ENCODE data around the gene SIRPA. TPM values are rescaled to one million over a fixed set of nuclear protein-coding genes. Genes with fewer than 3 reads are reported as not detected.
A peak's percentile ranks its signal among the peaks of the same experiment; 100 is the strongest.

SIRPA gene
- total and polyA plus RNA-seq, 10 of the 15 experiments (the other 5 are each of a cell fraction or from before 2014, with no cell fraction given), result 1.7 to 13.2 (median 5.0) TPM

GRCh38 chr20:1862663-1863053 is 32.5 kb upstream of the SIRPA start (continued):
- TF ChIP-seq ZNF622 (IDR thresholded peaks at IDR 0.05) (no peak), RB1 (IDR thresholded peaks at IDR 0.05; ENCODE audit: borderline replicate concordance) (no peak), MXI1 (IDR thresholded peaks at IDR 0.05; ENCODE audit: low read depth, low read length) (no peak)

GRCh38 chr20:1863296-1863695 is 31.9 kb upstream of the SIRPA start:
- ChIA-PET SMC1A (ENCODE audit: uncharacterized antibody, unreplicated experiment) (no interaction called here), POLR2A (interaction anchor here (1.3 kb wide), 1 partner anchor 10 kb away, joined by 3 read pairs; no protein-coding TSS in a partner anchor), RAD21 (ENCODE audit: unreplicated experiment) (no interaction called here), CTCF (no interaction called here)
- DNase-seq (ENCODE audit: low read depth, low spot score) (no peak), FAIRE-seq (no peak), ATAC-seq (peak; percentile 70)
- H3K27me3 ChIP-seq (replicated peaks in 1 of 2; ENCODE audit: control insufficient read depth in 2 of 2, insufficient read depth in 2 of 2, low read length in 1 of 2), result no peaks in the 10 kb centered on the region
- no peak overlapping the region for H3K27ac ChIP-seq (ENCODE audit: control insufficient read depth, insufficient read depth)
- H4K20me1 ChIP-seq (ENCODE audit: control insufficient read depth, insufficient read depth), result no peaks in the 10 kb centered on the region
- WGBS (ENCODE audit: insufficient coverage, insufficient replicate concordance, low lambda C conversion rate, missing lambda C conversion rate), result 0% methylated on average over 1 of the region's 1 CpG
- no peaks in the 10 kb centered on the region for H3K79me2 ChIP-seq (ENCODE audit: control insufficient read depth, insufficient read depth, low read length)
- H3K4me1 ChIP-seq (ENCODE audit: control insufficient read depth, insufficient read depth, low read length), result peaks cover 4% of the 10 kb centered on the region
- H3K4me3 ChIP-seq, result no peak overlapping the region
- H3K9me3 ChIP-seq (replicated peaks; ENCODE audit: control insufficient read depth, insufficient read depth, low read length), result no peaks in the 10 kb centered on the region
- no peaks in the 10 kb centered on the region for H3K36me3 ChIP-seq (ENCODE audit: control insufficient read depth in 2 of 2, insufficient read depth in 2 of 2, low read length in 1 of 2)
- BruUV-seq (replicated peaks), result no TSS peak
- H3K9ac ChIP-seq (ENCODE audit: control insufficient read depth, insufficient read depth, low read length), result no peak overlapping the region
- H2AFZ ChIP-seq (ENCODE audit: control insufficient read depth, low read depth, low read length), result no peak overlapping the region
- intact Hi-C loops (cut with micrococcal nuclease; ENCODE audit: unreplicated experiment), result no loop called here
- in situ Hi-C loops (cut with MboI), result no loop called here
- peak in 1 of 2 experiments; percentile 59; a peak in 1 of 4 replicates for TF ChIP-seq BHLHE40 (IDR thresholded peaks at IDR 0.05; ENCODE audit: borderline replicate concordance in 1 of 2, low read depth in 2 of 2, low read length in 1 of 2)
- TF ChIP-seq PAX5 (IDR thresholded peaks at IDR 0.05; ENCODE audit: borderline replicate concordance, low read depth, low read length), result no peak
- H3K4me2 ChIP-seq (ENCODE audit: control insufficient read depth, insufficient read depth), result no peak overlapping the region

- H3K9me3 ChIP-seq (replicated peaks; ENCODE audit: control insufficient read depth, insufficient read depth, low read length), result no peaks in the 10 kb centered on the region
- intact Hi-C loops (cut with micrococcal nuclease; ENCODE audit: unreplicated experiment) (no loop called here), in situ Hi-C loops (cut with MboI) (no loop called here)
- 56% methylated on average over 3 of the region's 3 CpGs for WGBS (ENCODE audit: insufficient coverage, insufficient replicate concordance, low lambda C conversion rate, missing lambda C conversion rate)
- no peaks in the 10 kb centered on the region for H4K20me1 ChIP-seq (ENCODE audit: control insufficient read depth, insufficient read depth)
- SMC1A ChIA-PET (ENCODE audit: uncharacterized antibody, unreplicated experiment), result interaction anchor here (0.9 to 1.0 kb wide), 2 partner anchors 10 to 16 kb away, joined by 3 read pairs; no protein-coding TSS in a partner anchor
- H2AFZ ChIP-seq (ENCODE audit: control insufficient read depth, low read depth, low read length), result no peak overlapping the region
- DNase-seq (ENCODE audit: low read depth, low spot score) (no peak), ATAC-seq (no peak), FAIRE-seq (no peak)
- H3K4me2 ChIP-seq (ENCODE audit: control insufficient read depth, insufficient read depth), result no peak overlapping the region
- POLR2A ChIA-PET, result interaction anchor here (1.2 kb wide), 1 partner anchor 15 kb away, joined by 3 read pairs; no protein-coding TSS in a partner anchor
- H3K79me2 ChIP-seq (ENCODE audit: control insufficient read depth, insufficient read depth, low read length), result no peaks in the 10 kb centered on the region
- no TSS peak for BruUV-seq (replicated peaks)
- H3K27ac ChIP-seq (ENCODE audit: control insufficient read depth, insufficient read depth), result no peak overlapping the region
- no peak overlapping the region for H3K9ac ChIP-seq (ENCODE audit: control insufficient read depth, insufficient read depth, low read length)
- RAD21 ChIA-PET (ENCODE audit: unreplicated experiment), result no interaction called here
- CTCF ChIA-PET, result interaction anchor here (0.9 to 2.3 kb wide), 3 partner anchors 16 to 103 kb away, joined by 3 to 5 read pairs (median 4); no protein-coding TSS in a partner anchor
- H3K4me1 ChIP-seq (ENCODE audit: control insufficient read depth, insufficient read depth, low read length), result peaks cover 19% of the 10 kb centered on the region
- no peak overlapping the region for H3K4me3 ChIP-seq
- no peaks in the 10 kb centered on the region for H3K27me3 ChIP-seq (replicated peaks in 1 of 2; ENCODE audit: control insufficient read depth in 2 of 2, insufficient read depth in 2 of 2, low read length in 1 of 2)
- no peaks in the 10 kb centered on the region for H3K36me3 ChIP-seq (ENCODE audit: control insufficient read depth in 2 of 2, insufficient read depth in 2 of 2, low read length in 1 of 2)
- TF ChIP-seq HCFC1 (IDR thresholded peaks at IDR 0.05; ENCODE audit: low read length) (no peak), MEF2B (IDR thresholded peaks at IDR 0.05; ENCODE audit: partially characterized antibody, poor library complexity, severe bottlenecking) (no peak), ETV6 (conservative IDR thresholded peaks at IDR 0.05 in 1 of 2, IDR thresholded peaks at IDR 0.05 in 1 of 2; ENCODE audit: borderline replicate concordance in 1 of 2, low read depth in 1 of 2) (no peak), POU2F2 (IDR thresholded peaks at IDR 0.05; ENCODE audit: borderline replicate concordance, low read depth, low read length) (no peak), FOXM1 (IDR thresholded peaks at IDR 0.05; ENCODE audit: low read depth, low read length) (no peak), ZNF687 (IDR thresholded peaks at IDR 0.05) (no peak), CREM (IDR thresholded peaks at IDR 0.05; ENCODE audit: low read depth) (no peak)
These were observed 28.4 kb upstream of the SIRPA start for GRCh38 chr20:1866834-1867233.

Data from GM12878 (cell line).